ES-I3 (cell line): Measurements from ENCODE around the gene MEP1A.
"Not testable (repeated sequence)": the region's sequence is repeated elsewhere in the genome, so short reads cannot be mapped to it uniquely, and the experiment has no call there.

Source experiments
- H3K36me3 ChIP-seq: 2 replicates; pipeline ENCODE4 v1.6.1; 2013; ENCODE audit warnings: mild to moderate bottlenecking, low read length, control low read depth, moderate library complexity; ENCODE audit not compliant: insufficient read depth
- H3K4me1 ChIP-seq: 2 replicates; pipeline ENCODE4 v1.6.1; 2013; ENCODE audit warnings: mild to moderate bottlenecking, control low read depth, low read length; ENCODE audit not compliant: insufficient read depth
- H3K9ac ChIP-seq: 2 replicates; pipeline ENCODE4 v1.6.1; 2013; ENCODE audit warnings: low read depth, mild to moderate bottlenecking, low read length, moderate library complexity
- H3K9me3 ChIP-seq: 2 replicates; pipeline ENCODE4 v1.6.1; 2013; ENCODE audit warnings: mild to moderate bottlenecking, low read length, moderate library complexity; ENCODE audit not compliant: control insufficient read depth, insufficient read depth

MEP1A gene

GRCh38 chr6:46793138-46793537 lies at the start of gene MEP1A:
Gene MEP1A, plus strand, starts transcription at chr6:46793389. Its CDS starts 10 bp downstream, at chr6:46793399.
- H3K9ac ChIP-seq = no peak within 1 kb of the TSS
- no peaks in the 10 kb centered on the region for H3K4me1 ChIP-seq
- no peaks in the 10 kb centered on the region for H3K36me3 ChIP-seq
- H3K9me3 ChIP-seq = no peaks in the 10 kb centered on the region

GRCh38 chr6:46743425-46744158 lies 49.6 kb upstream of the MEP1A start:
- H3K9ac ChIP-seq = no peak overlapping the region
- H3K4me1 ChIP-seq = peaks cover 8% of the 10 kb centered on the region
- H3K9me3 ChIP-seq = no peaks in the 10 kb centered on the region
- no peaks in the 10 kb centered on the region for H3K36me3 ChIP-seq

GRCh38 chr6:46744159-46744725 lies 48.9 kb upstream of the MEP1A start:
- not testable (repeated sequence) for H3K9me3 ChIP-seq, H3K36me3 ChIP-seq, H3K9ac ChIP-seq
- H3K4me1 ChIP-seq = peaks cover 14% of the 10 kb centered on the region

- Histone ChIP-seq H3K36me3 (no peaks in the 10 kb centered on the region), H3K9ac (no peak overlapping the region), H3K9me3 (no peaks in the 10 kb centered on the region), H3K4me1 (peaks cover 6% of the 10 kb centered on the region; the same call in 1 of the 2 replicates)
Observed at GRCh38 chr6:46745973-46746372, 47.2 kb upstream of the MEP1A start.

- Histone ChIP-seq H3K9ac (no peak within 1 kb of the TSS), H3K36me3 (no peaks in the 10 kb centered on the region), H3K9me3 (no peaks in the 10 kb centered on the region), H3K4me1 (peaks cover 6% of the 10 kb centered on the region; the same call in 1 of the 2 replicates)
Observed at GRCh38 chr6:46746696-46747095, 46.5 kb upstream of the MEP1A start, which contains the start of gene ANKRD66. Gene ANKRD66, plus strand, starts transcription at chr6:46746933. Its CDS starts 5,016 bp downstream, at chr6:46751949.

GRCh38 chr6:46748940-46749503 lies 44.2 kb upstream of the MEP1A start:
- no peaks in the 10 kb centered on the region for H3K36me3 ChIP-seq
- no peaks in the 10 kb centered on the region for H3K9me3 ChIP-seq
- H3K9ac ChIP-seq = no peak overlapping the region
- peaks cover 6% of the 10 kb centered on the region; the same call in 1 of the 2 replicates for H3K4me1 ChIP-seq

GRCh38 chr6:46749731-46750130 lies 43.5 kb upstream of the MEP1A start:
- Histone ChIP-seq H3K36me3 (no peaks in the 10 kb centered on the region), H3K9ac (no peak overlapping the region; the same call in 1 of the 2 replicates), H3K9me3 (no peaks in the 10 kb centered on the region), H3K4me1 (peaks cover 6% of the 10 kb centered on the region; the same call in 1 of the 2 replicates)

- no peaks in the 10 kb centered on the region for H3K36me3 ChIP-seq
- H3K4me1 ChIP-seq = peaks cover 6% of the 10 kb centered on the region; the same call in 1 of the 2 replicates
- no peak overlapping the region for H3K9ac ChIP-seq
- H3K9me3 ChIP-seq = no peaks in the 10 kb centered on the region
Observed at GRCh38 chr6:46751658-46752057, 41.5 kb upstream of the MEP1A start.

GRCh38 chr6:46755865-46756264 lies 37.3 kb upstream of the MEP1A start:
- no peaks in the 10 kb centered on the region for H3K36me3 ChIP-seq

GRCh38 chr6:46756469-46757213 lies 36.5 kb upstream of the MEP1A start:
- Histone ChIP-seq H3K36me3 (no peaks in the 10 kb centered on the region), H3K9ac (no peak overlapping the region), H3K4me1 (peaks cover 4% of the 10 kb centered on the region; the same call in 1 of the 2 replicates), H3K9me3 (no peaks in the 10 kb centered on the region)

More at GRCh38 chr6:46755865-46756264, 37.3 kb upstream of the MEP1A start:
- no peak overlapping the region for H3K9ac ChIP-seq
- peaks cover 4% of the 10 kb centered on the region; the same call in 1 of the 2 replicates for H3K4me1 ChIP-seq
- no peaks in the 10 kb centered on the region for H3K9me3 ChIP-seq

- Histone ChIP-seq H3K4me1 (peaks cover 4% of the 10 kb centered on the region; the same call in 1 of the 2 replicates), H3K9ac (no peak overlapping the region), H3K36me3 (no peaks in the 10 kb centered on the region)
Observed at GRCh38 chr6:46757214-46757596, 36.0 kb upstream of the MEP1A start.

GRCh38 chr6:46758960-46759753 lies 34.0 kb upstream of the MEP1A start:
- peaks cover 4% of the 10 kb centered on the region; the same call in 1 of the 2 replicates for H3K4me1 ChIP-seq
- H3K36me3 ChIP-seq = no peaks in the 10 kb centered on the region
- H3K9ac ChIP-seq = no peak overlapping the region
- H3K9me3 ChIP-seq = no peaks in the 10 kb centered on the region

More at GRCh38 chr6:46757214-46757596, 36.0 kb upstream of the MEP1A start:
- H3K9me3 ChIP-seq = no peaks in the 10 kb centered on the region

- peaks cover 4% of the 10 kb centered on the region; the same call in 1 of the 2 replicates for H3K4me1 ChIP-seq
- no peaks in the 10 kb centered on the region for H3K9me3 ChIP-seq
- no peaks in the 10 kb centered on the region for H3K36me3 ChIP-seq
- no peak overlapping the region for H3K9ac ChIP-seq
Observed at GRCh38 chr6:46760925-46761324, 32.3 kb upstream of the MEP1A start.
